HG03575 (cell line): ENCODE data around the gene NUDCD3.
A peak's percentile ranks its signal among the peaks of the same experiment; 100 is the strongest.

ENCODE experiments used
- ATAC-seq: cut with Tn5 transposase; IDR thresholded peaks from one replicate; pipeline ENCODE4 v1.9.1; 2021; ENCODE audit not compliant: unreplicated experiment, insufficient number of reproducible peaks, low FRiP score; ENCODE audit errors: extremely low read depth

The NUDCD3 gene

GRCh38 chr7:44341401-44341800 is 149.1 kb downstream of the NUDCD3 start:
- no peak for ATAC-seq

GRCh38 chr7:44338600-44338999 is 151.9 kb downstream of the NUDCD3 start:
- peak; percentile 55 for ATAC-seq

GRCh38 chr7:44336491-44336890 is 154.0 kb downstream of the NUDCD3 start:
- ATAC-seq, result no peak

GRCh38 chr7:44335184-44335583 is 155.3 kb downstream of the NUDCD3 start:
- no peak for ATAC-seq

- no peak for ATAC-seq
Observed at GRCh38 chr7:44334734-44335097, 155.7 kb downstream of the NUDCD3 start.

- ATAC-seq, result no peak
Observed at GRCh38 chr7:44333911-44334733, 156.3 kb downstream of the NUDCD3 start.

- ATAC-seq, result no peak
Observed at GRCh38 chr7:44331682-44332081, 158.8 kb downstream of the NUDCD3 start.

GRCh38 chr7:44330331-44330730 is 160.1 kb downstream of the NUDCD3 start:
- no peak for ATAC-seq

- ATAC-seq, result no peak
Observed at GRCh38 chr7:44329888-44330287, 160.6 kb downstream of the NUDCD3 start.
